Brain microvascular endothelial cell (primary cell): ENCODE measurements around the gene FAM174B.

Experiments
- DNase-seq: peaks from one replicate; pipeline ENCODE4 v3.0.0-alpha.2; 2020
- H3K27ac ChIP-seq: fragments of 250-450 bp; sonication (Bioruptor Pico); 2 replicates; pipeline ENCODE4 v1.5.1; 2020; ENCODE audit warnings: mild to moderate bottlenecking, moderate library complexity
- H3K27me3 ChIP-seq: fragments of 250-450 bp; sonication (Bioruptor Pico); replicated peaks from 2 replicates; pipeline ENCODE4 v1.5.1; 2020; ENCODE audit warnings: mild to moderate bottlenecking
- H3K36me3 ChIP-seq: fragments of 250-450 bp; sonication (Bioruptor Pico); replicated peaks from 2 replicates; pipeline ENCODE4 v1.5.1; 2020; ENCODE audit warnings: mild to moderate bottlenecking
- H3K4me3 ChIP-seq: 2 replicates; pipeline ENCODE4 v1.5.1; 2011; ENCODE audit warnings: low read depth, mild to moderate bottlenecking, control low read depth, low read length, moderate library complexity
- CTCF ChIP-seq: IDR thresholded peaks from 2 replicates; pipeline ENCODE4 v1.5.1; 2011; ENCODE audit warnings: low read depth, mild to moderate bottlenecking, moderate library complexity, low read length, control low read depth, inconsistent platforms; ENCODE audit errors: missing control alignments
- in situ Hi-C: cut with HindIII; loops from 2 replicates; pipeline ENCODE4 v1.10.0; 2017; ENCODE audit warnings: low sequenced_read_pairs, low pct_ligation_motif_present

FAM174B gene

GRCh38 chr15:92654662-92655061 lies 913 bp downstream of the FAM174B start:
- TF ChIP-seq CTCF: no peak
- Histone ChIP-seq H3K27ac (no peak overlapping the region), H3K4me3 (no peak overlapping the region), H3K27me3 (peaks cover 9% of the 10 kb centered on the region), H3K36me3 (no peaks in the 10 kb centered on the region)
- in situ Hi-C loops: no loop called here
- no peak for DNase-seq

DNA sequence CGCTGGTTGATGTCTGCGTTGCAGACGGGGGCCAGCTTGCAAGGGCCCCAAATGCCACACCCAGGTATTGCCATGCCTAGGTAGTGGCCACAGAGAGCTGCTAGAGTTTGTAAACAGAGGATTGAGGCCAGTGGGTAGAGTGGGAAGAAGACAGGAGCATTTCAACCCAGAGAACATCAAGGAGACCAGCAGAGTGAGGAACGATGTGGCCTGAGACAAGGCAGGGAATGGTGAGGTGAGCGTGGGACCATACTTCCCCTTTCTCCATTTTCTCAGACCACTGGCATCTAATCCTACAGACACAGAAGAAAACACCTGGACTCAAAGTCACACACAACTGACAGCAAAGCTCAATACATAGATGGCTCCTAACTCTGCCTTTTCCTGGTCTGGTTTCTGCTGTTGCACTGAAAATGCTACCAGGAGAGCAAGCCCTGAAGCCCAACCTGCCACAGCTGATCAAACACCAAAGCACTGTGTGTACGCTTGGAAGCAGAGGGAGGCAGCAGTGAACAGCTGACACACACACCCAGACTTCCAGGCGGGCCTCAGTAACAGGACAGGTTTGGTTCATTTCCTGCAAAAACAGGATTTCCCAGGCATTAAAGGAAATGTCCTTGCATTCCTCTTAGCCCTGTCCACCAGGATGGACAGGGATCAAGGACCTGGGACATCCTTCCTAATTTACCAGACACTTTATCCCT lies 1.6 kb downstream of the FAM174B start:
- Histone ChIP-seq H3K36me3 (no peaks in the 10 kb centered on the region), H3K27ac (no peak overlapping the region), H3K27me3 (peaks cover 9% of the 10 kb centered on the region), H3K4me3 (no peak overlapping the region)
- DNase-seq: no peak
- in situ Hi-C loops: no loop called here
- no peak for TF ChIP-seq CTCF

DNA sequence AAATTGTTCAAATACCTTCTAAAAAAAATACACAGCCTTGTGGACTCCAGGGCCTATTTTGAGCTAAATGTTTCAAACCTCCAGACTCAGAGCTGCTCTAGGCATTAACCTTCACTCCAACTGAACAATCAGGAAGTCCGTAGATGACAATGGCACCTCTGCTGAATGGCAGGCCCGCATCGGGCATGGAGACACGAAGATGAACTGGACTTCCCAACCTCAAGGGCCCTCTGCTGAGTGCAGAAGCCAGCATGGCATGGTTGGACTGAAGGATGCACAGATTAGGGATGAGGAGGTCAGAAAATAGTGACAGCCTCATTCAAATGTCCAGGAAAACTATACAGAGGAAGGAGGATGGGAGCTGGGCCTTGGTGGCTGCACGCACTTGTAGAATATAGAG lies 2.2 kb downstream of the FAM174B start:
- peaks cover 9% of the 10 kb centered on the region for H3K27me3 ChIP-seq
- in situ Hi-C loops: no loop called here
- no peak for TF ChIP-seq CTCF
- no peak overlapping the region for H3K27ac ChIP-seq
- H3K36me3 ChIP-seq: no peaks in the 10 kb centered on the region
- no peak for DNase-seq
- H3K4me3 ChIP-seq: no peak overlapping the region

DNA sequence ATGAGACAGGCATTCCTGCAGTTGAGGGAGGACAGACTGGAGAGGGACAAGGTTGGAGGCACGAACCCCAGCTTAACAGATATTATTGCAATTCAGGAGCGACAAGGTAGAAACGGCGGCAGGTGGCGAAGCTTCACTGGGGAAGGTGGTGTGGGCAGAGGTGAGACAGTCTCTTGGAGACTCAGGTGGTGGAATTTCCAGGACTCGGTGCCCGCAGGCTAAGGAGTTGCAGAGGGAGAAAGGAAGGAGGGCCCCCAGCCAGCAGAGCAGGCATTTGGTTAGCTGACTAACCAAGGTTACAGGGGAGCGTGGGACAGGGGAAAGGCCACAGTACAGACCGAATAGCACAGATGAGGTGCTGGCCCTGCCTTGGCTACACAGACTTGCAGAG lies 3.0 kb downstream of the FAM174B start:
- peaks cover 9% of the 10 kb centered on the region for H3K27me3 ChIP-seq
- in situ Hi-C loops: no loop called here
- TF ChIP-seq CTCF: no peak

GRCh38 chr15:92651877-92652575 lies 3.5 kb downstream of the FAM174B start:
- H3K4me3 ChIP-seq: no peak overlapping the region

More for the DNA sequence above, 3.0 kb downstream of the FAM174B start:
- Histone ChIP-seq H3K27ac (no peak overlapping the region), H3K4me3 (no peak overlapping the region), H3K36me3 (no peaks in the 10 kb centered on the region)
- no peak for DNase-seq

More at GRCh38 chr15:92651877-92652575, 3.5 kb downstream of the FAM174B start:
- in situ Hi-C loops: no loop called here
- no peaks in the 10 kb centered on the region for H3K36me3 ChIP-seq
- TF ChIP-seq CTCF: no peak
- peaks cover 9% of the 10 kb centered on the region for H3K27me3 ChIP-seq
- H3K27ac ChIP-seq: no peak overlapping the region
- DNase-seq: no peak
